Measurements from ENCODE around the gene ARHGAP26.
"Not testable (repeated sequence)": the region's sequence is repeated elsewhere in the genome, so short reads cannot be mapped to it uniquely, and the experiment has no call there.

ARHGAP26 gene

GRCh38 chr5:143188692-143189091 is 418.5 kb downstream of the ARHGAP26 start:
- DNase-seq (ENCODE audit: low spot score), result no peak

GRCh38 chr5:143190260-143190810 is 420.2 kb downstream of the ARHGAP26 start:
- DNase-seq (ENCODE audit: low spot score), result no peak

- no peak for DNase-seq (ENCODE audit: low spot score)
Observed at GRCh38 chr5:143191720-143192119, 421.5 kb downstream of the ARHGAP26 start.

- DNase-seq (ENCODE audit: low spot score), result no peak
Observed at GRCh38 chr5:143192191-143192900, 422.2 kb downstream of the ARHGAP26 start.

- no peak for DNase-seq (ENCODE audit: low spot score)
Observed at GRCh38 chr5:143194206-143194605, 424.0 kb downstream of the ARHGAP26 start.

GRCh38 chr5:143194713-143195112 is 424.5 kb downstream of the ARHGAP26 start:
- no peak for DNase-seq (ENCODE audit: low spot score)

GRCh38 chr5:143195491-143195890 is 425.3 kb downstream of the ARHGAP26 start:
- no peak for DNase-seq (ENCODE audit: low spot score)

GRCh38 chr5:143196601-143197259 is 426.6 kb downstream of the ARHGAP26 start:
- DNase-seq (ENCODE audit: low spot score), result no peak

GRCh38 chr5:143197260-143197656 is 427.1 kb downstream of the ARHGAP26 start:
- no peak for DNase-seq (ENCODE audit: low spot score)

GRCh38 chr5:143198332-143198731 is 428.2 kb downstream of the ARHGAP26 start:
- DNase-seq (ENCODE audit: low spot score), result no peak

GRCh38 chr5:143199161-143199560 is 429.0 kb downstream of the ARHGAP26 start:
- DNase-seq (ENCODE audit: low spot score), result no peak

- DNase-seq (ENCODE audit: low spot score), result no peak
Observed at GRCh38 chr5:143199843-143200242, 429.7 kb downstream of the ARHGAP26 start.

- no peak for DNase-seq (ENCODE audit: low spot score)
Observed at GRCh38 chr5:143200781-143201398, 430.7 kb downstream of the ARHGAP26 start.

- DNase-seq (ENCODE audit: low spot score), result no peak
Observed at GRCh38 chr5:143201589-143201988, 431.4 kb downstream of the ARHGAP26 start.

- DNase-seq (ENCODE audit: low spot score), result not testable (repeated sequence)
Observed at GRCh38 chr5:143203301-143203956, 433.3 kb downstream of the ARHGAP26 start.

GRCh38 chr5:143204474-143205246 is 434.5 kb downstream of the ARHGAP26 start:
- DNase-seq (ENCODE audit: low spot score), result no peak

GRCh38 chr5:143205386-143205785 is 435.2 kb downstream of the ARHGAP26 start:
- no peak for DNase-seq (ENCODE audit: low spot score)

- DNase-seq (ENCODE audit: low spot score), result no peak
Observed at GRCh38 chr5:143205883-143206195, 435.7 kb downstream of the ARHGAP26 start.

- no peak for DNase-seq (ENCODE audit: low spot score)
Observed at GRCh38 chr5:143206196-143207053, 436.2 kb downstream of the ARHGAP26 start.

GRCh38 chr5:143207058-143207457 is 436.9 kb downstream of the ARHGAP26 start:
- DNase-seq (ENCODE audit: low spot score), result no peak

Data from HuH-7 (cell line).